Measurements from ENCODE around the gene NHSL1. TPM values are rescaled to one million over a fixed set of nuclear protein-coding genes. Genes with fewer than 3 reads are reported as not detected.

Gene NHSL1
- total and polyA plus RNA-seq, 4 donors = 6.6 to 33.0 (median 20.7) TPM

- H3K36me3 ChIP-seq (ENCODE audit: control insufficient read depth in 4 of 4, insufficient read depth in 3 of 4, low read depth in 1 of 4, low read length in 3 of 4) = no peaks in the 10 kb centered on the region
- no peak overlapping the region for H3K9ac ChIP-seq (ENCODE audit: low read depth in 1 of 2, low read length in 2 of 2)
- no peaks in the 10 kb centered on the region for H3K9me3 ChIP-seq (ENCODE audit: control insufficient read depth in 4 of 4, low read length in 3 of 4)
- no peak for DNase-seq (ENCODE audit: low spot score)
- TF ChIP-seq, protein P1, sequence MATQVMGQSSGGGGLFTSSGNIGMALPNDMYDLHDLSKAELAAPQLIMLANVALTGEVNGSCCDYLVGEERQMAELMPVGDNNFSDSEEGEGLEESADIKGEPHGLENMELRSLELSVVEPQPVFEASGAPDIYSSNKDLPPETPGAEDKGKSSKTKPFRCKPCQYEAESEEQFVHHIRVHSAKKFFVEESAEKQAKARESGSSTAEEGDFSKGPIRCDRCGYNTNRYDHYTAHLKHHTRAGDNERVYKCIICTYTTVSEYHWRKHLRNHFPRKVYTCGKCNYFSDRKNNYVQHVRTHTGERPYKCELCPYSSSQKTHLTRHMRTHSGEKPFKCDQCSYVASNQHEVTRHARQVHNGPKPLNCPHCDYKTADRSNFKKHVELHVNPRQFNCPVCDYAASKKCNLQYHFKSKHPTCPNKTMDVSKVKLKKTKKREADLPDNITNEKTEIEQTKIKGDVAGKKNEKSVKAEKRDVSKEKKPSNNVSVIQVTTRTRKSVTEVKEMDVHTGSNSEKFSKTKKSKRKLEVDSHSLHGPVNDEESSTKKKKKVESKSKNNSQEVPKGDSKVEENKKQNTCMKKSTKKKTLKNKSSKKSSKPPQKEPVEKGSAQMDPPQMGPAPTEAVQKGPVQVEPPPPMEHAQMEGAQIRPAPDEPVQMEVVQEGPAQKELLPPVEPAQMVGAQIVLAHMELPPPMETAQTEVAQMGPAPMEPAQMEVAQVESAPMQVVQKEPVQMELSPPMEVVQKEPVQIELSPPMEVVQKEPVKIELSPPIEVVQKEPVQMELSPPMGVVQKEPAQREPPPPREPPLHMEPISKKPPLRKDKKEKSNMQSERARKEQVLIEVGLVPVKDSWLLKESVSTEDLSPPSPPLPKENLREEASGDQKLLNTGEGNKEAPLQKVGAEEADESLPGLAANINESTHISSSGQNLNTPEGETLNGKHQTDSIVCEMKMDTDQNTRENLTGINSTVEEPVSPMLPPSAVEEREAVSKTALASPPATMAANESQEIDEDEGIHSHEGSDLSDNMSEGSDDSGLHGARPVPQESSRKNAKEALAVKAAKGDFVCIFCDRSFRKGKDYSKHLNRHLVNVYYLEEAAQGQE (IDR thresholded peaks at IDR 0.05) = no peak
- no peak for TF ChIP-seq TAF1 (conservative IDR thresholded peaks at IDR 0.05)
- TF ChIP-seq ZBTB33 (IDR thresholded peaks at IDR 0.05) = no peak
- TF ChIP-seq ATF3 (IDR thresholded peaks at IDR 0.05) = no peak
- TF ChIP-seq HNF4A (conservative IDR thresholded peaks at IDR 0.05) = no peak
- TF ChIP-seq SP1 (IDR thresholded peaks at IDR 0.05) = no peak
- TF ChIP-seq JUND (IDR thresholded peaks at IDR 0.05) = no peak
- no peak for TF ChIP-seq FOXA1 (IDR thresholded peaks at IDR 0.05)
- TF ChIP-seq, protein P2, sequence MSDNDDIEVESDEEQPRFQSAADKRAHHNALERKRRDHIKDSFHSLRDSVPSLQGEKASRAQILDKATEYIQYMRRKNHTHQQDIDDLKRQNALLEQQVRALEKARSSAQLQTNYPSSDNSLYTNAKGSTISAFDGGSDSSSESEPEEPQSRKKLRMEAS (IDR thresholded peaks at IDR 0.05) = no peak
- TF ChIP-seq, protein P3, sequence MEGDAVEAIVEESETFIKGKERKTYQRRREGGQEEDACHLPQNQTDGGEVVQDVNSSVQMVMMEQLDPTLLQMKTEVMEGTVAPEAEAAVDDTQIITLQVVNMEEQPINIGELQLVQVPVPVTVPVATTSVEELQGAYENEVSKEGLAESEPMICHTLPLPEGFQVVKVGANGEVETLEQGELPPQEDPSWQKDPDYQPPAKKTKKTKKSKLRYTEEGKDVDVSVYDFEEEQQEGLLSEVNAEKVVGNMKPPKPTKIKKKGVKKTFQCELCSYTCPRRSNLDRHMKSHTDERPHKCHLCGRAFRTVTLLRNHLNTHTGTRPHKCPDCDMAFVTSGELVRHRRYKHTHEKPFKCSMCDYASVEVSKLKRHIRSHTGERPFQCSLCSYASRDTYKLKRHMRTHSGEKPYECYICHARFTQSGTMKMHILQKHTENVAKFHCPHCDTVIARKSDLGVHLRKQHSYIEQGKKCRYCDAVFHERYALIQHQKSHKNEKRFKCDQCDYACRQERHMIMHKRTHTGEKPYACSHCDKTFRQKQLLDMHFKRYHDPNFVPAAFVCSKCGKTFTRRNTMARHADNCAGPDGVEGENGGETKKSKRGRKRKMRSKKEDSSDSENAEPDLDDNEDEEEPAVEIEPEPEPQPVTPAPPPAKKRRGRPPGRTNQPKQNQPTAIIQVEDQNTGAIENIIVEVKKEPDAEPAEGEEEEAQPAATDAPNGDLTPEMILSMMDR (IDR thresholded peaks at IDR 0.05; ENCODE audit: low read depth, low read length, missing input control) = no peak
- no peak for TF ChIP-seq FOXA2 (IDR thresholded peaks at IDR 0.05)
- WGBS = 89% methylated on average over 3 of the region's 3 CpGs
- H3K4me3 ChIP-seq (ENCODE audit: low read depth in 1 of 3, low read length in 3 of 3) = no peak overlapping the region
- no peaks in the 10 kb centered on the region for H3K27me3 ChIP-seq (ENCODE audit: control insufficient read depth in 4 of 4, insufficient read depth in 4 of 4, low read length in 3 of 4)
- H3K4me1 ChIP-seq (ENCODE audit: control insufficient read depth in 4 of 4, insufficient read depth in 4 of 4, low read length in 3 of 4) = peaks cover 0 to 14% (median 7%) of the 10 kb centered on the region in 4 donors
- H3K27ac ChIP-seq (ENCODE audit: low read depth in 1 of 2, low read length in 2 of 2) = no peak overlapping the region
Observed at GRCh38 chr6:138400326-138400725, 99.0 kb downstream of the NHSL1 start.

GRCh38 chr6:138397128-138398122 is 101.9 kb downstream of the NHSL1 start:
- Histone ChIP-seq H3K27ac (ENCODE audit: low read depth in 1 of 2, low read length in 2 of 2) (no peak overlapping the region), H3K9ac (ENCODE audit: low read depth in 1 of 2, low read length in 2 of 2) (no peak overlapping the region), H3K36me3 (ENCODE audit: control insufficient read depth in 4 of 4, insufficient read depth in 3 of 4, low read depth in 1 of 4, low read length in 3 of 4) (no peaks in the 10 kb centered on the region), H3K9me3 (ENCODE audit: control insufficient read depth in 4 of 4, low read length in 3 of 4) (no peaks in the 10 kb centered on the region), H3K4me3 (ENCODE audit: low read depth in 1 of 3, low read length in 3 of 3) (no peak overlapping the region), H3K4me1 (ENCODE audit: control insufficient read depth in 4 of 4, insufficient read depth in 4 of 4, low read length in 3 of 4) (no peaks in the 10 kb centered on the region), H3K27me3 (ENCODE audit: control insufficient read depth in 4 of 4, insufficient read depth in 4 of 4, low read length in 3 of 4) (no peaks in the 10 kb centered on the region)
- no peak for DNase-seq (ENCODE audit: low spot score)
- WGBS = 89% methylated on average over 8 of the region's 8 CpGs
- TF ChIP-seq EGR1 (IDR thresholded peaks at IDR 0.05; ENCODE audit: low read depth in 2 of 2) = no peak
- TF ChIP-seq RAD21 (IDR thresholded peaks at IDR 0.05) = peak in 1 of 2 donors; percentile 13
- TF ChIP-seq GABPA (IDR thresholded peaks at IDR 0.05 in 1 of 2, conservative IDR thresholded peaks at IDR 0.05 in 1 of 2) = no peak
- TF ChIP-seq ATF3 (IDR thresholded peaks at IDR 0.05) = no peak
- no peak for TF ChIP-seq SP1 (IDR thresholded peaks at IDR 0.05)
- no peak for TF ChIP-seq JUND (IDR thresholded peaks at IDR 0.05)

Measured in liver (tissue), 9 donors.